Neural progenitor cell (in vitro differentiated cells): ENCODE measurements around the gene NRF1.

Source experiments
- CTCF ChIP-seq: fragments of 200-600 bp; sonication (generic); IDR thresholded peaks from 2 replicates; pipeline ENCODE4 v1.5.1; 2017; ENCODE audit warnings: antibody characterized with exemption, mild to moderate bottlenecking
- EZH2 ChIP-seq: fragments of 200-600 bp; sonication (generic); IDR thresholded peaks from 2 replicates; pipeline ENCODE4 v1.6.1; 2017; ENCODE audit warnings: antibody characterized with exemption, mild to moderate bottlenecking, moderate library complexity
- EZH2phosphoT487 ChIP-seq: fragments of 200-600 bp; sonication (generic); IDR thresholded peaks from 2 replicates; pipeline ENCODE4 v1.6.1; 2017; ENCODE audit warnings: antibody characterized with exemption

GRCh38 chr7:129677796-129678195, 66.3 kb downstream of the NRF1 start:
- TF ChIP-seq CTCF (no peak), EZH2 (no peak), EZH2phosphoT487 (no peak)
